Measurements from ENCODE around the gene MMP7.

MMP7 gene

GRCh38 chr11:102534261-102534872, 3.8 kb upstream of the MMP7 start:
- H3K4me3 ChIP-seq (ENCODE audit: control insufficient read depth, low read depth, low read length): no peak overlapping the region
- no peak for DNase-seq (ENCODE audit: low read depth)
- TF ChIP-seq, protein P1, sequence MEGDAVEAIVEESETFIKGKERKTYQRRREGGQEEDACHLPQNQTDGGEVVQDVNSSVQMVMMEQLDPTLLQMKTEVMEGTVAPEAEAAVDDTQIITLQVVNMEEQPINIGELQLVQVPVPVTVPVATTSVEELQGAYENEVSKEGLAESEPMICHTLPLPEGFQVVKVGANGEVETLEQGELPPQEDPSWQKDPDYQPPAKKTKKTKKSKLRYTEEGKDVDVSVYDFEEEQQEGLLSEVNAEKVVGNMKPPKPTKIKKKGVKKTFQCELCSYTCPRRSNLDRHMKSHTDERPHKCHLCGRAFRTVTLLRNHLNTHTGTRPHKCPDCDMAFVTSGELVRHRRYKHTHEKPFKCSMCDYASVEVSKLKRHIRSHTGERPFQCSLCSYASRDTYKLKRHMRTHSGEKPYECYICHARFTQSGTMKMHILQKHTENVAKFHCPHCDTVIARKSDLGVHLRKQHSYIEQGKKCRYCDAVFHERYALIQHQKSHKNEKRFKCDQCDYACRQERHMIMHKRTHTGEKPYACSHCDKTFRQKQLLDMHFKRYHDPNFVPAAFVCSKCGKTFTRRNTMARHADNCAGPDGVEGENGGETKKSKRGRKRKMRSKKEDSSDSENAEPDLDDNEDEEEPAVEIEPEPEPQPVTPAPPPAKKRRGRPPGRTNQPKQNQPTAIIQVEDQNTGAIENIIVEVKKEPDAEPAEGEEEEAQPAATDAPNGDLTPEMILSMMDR (IDR thresholded peaks at IDR 0.05; ENCODE audit: control insufficient read depth, insufficient read depth, low read depth, low read length, missing control alignments): peak; percentile 41

- TF ChIP-seq, protein P1 (IDR thresholded peaks at IDR 0.05; ENCODE audit: control insufficient read depth, insufficient read depth, low read depth, low read length, missing control alignments): no peak
- DNase-seq (ENCODE audit: low read depth): no peak
- H3K4me3 ChIP-seq (ENCODE audit: control insufficient read depth, low read depth, low read length): no peak overlapping the region
Measured at GRCh38 chr11:102528618-102529017, 1.9 kb downstream of the MMP7 start.

DNA sequence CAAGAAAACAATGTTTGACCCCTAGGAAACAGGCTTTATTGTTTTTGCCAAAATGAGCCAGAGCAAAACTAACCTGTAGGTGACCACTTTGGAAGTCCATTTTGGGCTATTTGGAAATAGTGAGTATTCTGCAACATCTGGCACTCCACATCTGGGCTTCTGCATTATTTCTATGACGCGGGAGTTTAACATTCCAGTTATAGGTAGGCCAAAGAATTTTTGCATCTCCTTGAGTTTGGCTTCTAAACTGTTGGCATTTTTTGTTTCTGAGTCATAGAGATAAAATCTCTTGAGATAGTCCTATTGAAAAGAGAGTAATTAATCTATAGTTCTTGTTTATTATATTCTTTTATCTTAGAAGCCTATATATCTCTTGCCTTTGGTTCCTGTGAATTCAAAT, 2.9 kb downstream of the MMP7 start:
- no peak overlapping the region for H3K4me3 ChIP-seq (ENCODE audit: control insufficient read depth, low read depth, low read length)
- TF ChIP-seq, protein P1 (IDR thresholded peaks at IDR 0.05; ENCODE audit: control insufficient read depth, insufficient read depth, low read depth, low read length, missing control alignments): no peak
- DNase-seq (ENCODE audit: low read depth): no peak

- H3K4me3 ChIP-seq (ENCODE audit: control insufficient read depth, low read depth, low read length): no peak overlapping the region
- no peak for DNase-seq (ENCODE audit: low read depth)
- TF ChIP-seq, protein P1 (IDR thresholded peaks at IDR 0.05; ENCODE audit: control insufficient read depth, insufficient read depth, low read depth, low read length, missing control alignments): no peak
Measured at GRCh38 chr11:102527041-102527440, 3.5 kb downstream of the MMP7 start.

DNA sequence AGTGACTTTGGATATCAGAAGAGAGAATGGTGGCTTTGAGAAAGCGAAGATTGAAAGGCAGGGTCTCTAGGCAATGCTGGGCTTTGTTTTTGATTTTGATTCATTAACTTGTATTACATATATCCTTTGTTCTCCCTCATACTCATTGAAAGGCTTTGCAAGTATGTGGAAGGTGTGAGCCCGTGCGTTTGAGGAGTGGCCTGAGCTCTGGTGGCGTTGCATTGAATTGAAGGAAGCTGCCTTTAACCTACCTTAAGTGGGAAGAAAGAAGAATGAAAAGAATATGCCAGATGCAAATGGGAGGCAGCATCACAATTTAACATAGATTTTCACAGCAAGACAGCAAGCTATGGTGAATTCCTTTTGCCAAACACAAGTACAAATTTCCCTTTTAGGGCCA, 6.7 kb downstream of the MMP7 start:
- H3K4me3 ChIP-seq (ENCODE audit: control insufficient read depth, low read depth, low read length): no peak overlapping the region
- TF ChIP-seq, protein P1 (IDR thresholded peaks at IDR 0.05; ENCODE audit: control insufficient read depth, insufficient read depth, low read depth, low read length, missing control alignments): no peak
- no peak for DNase-seq (ENCODE audit: low read depth)

DNA sequence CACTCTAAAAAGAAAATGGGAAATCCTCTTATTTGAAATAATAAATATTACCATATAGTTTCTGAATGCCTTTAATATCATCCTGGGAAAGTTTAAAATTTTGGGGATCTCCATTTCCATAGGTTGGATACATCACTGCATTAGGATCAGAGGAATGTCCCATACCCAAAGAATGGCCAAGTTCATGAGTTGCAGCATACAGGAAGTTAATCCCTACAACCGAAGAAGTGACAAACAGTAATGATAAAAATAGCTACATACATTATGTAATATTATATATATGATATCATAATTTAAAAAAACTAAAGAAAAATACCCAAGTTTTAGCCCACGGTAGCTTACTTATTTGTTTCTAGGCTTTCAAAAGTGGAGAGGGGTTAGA, 7.4 kb downstream of the MMP7 start:
- no peak overlapping the region for H3K4me3 ChIP-seq (ENCODE audit: control insufficient read depth, low read depth, low read length)
- TF ChIP-seq, protein P1 (IDR thresholded peaks at IDR 0.05; ENCODE audit: control insufficient read depth, insufficient read depth, low read depth, low read length, missing control alignments): no peak
- DNase-seq (ENCODE audit: low read depth): no peak
